Osteoblast (primary cell): ENCODE results near the gene SLC9C1. TPM values are rescaled to one million over a fixed set of nuclear protein-coding genes. Genes with fewer than 3 reads are reported as not detected.

ENCODE experiments used
- DNase-seq: peaks from one replicate; pipeline ENCODE4 v3.0.0; 2011; ENCODE audit warnings: low spot score, mixed read lengths; ENCODE audit not compliant: insufficient read length; ENCODE audit errors: missing footprints
- H2AFZ ChIP-seq: 2 replicates; pipeline ENCODE4 v1.6.0; 2011; ENCODE audit warnings: mild to moderate bottlenecking, low read length
- H3K27ac ChIP-seq: 2 replicates; pipeline ENCODE4 v1.5.1; 2011; ENCODE audit warnings: mild to moderate bottlenecking, low read depth, low read length, moderate library complexity
- H3K27me3 ChIP-seq: 2 replicates; pipeline ENCODE4 v1.6.0; 2012; ENCODE audit warnings: mild to moderate bottlenecking, control low read depth, inconsistent platforms, low read length, moderate library complexity; ENCODE audit not compliant: insufficient read depth
- H3K36me3 ChIP-seq: 2 replicates; pipeline ENCODE4 v1.5.1; 2011; ENCODE audit warnings: mild to moderate bottlenecking, low read length, control low read depth, moderate library complexity; ENCODE audit not compliant: insufficient read depth
- H3K4me1 ChIP-seq: 2 replicates; pipeline ENCODE4 v1.5.1; 2011; ENCODE audit warnings: mild to moderate bottlenecking, low read length, control low read depth, moderate library complexity; ENCODE audit not compliant: insufficient read depth
- H3K4me2 ChIP-seq: 2 replicates; pipeline ENCODE4 v1.6.0; 2011; ENCODE audit warnings: mild to moderate bottlenecking, low read length; ENCODE audit not compliant: insufficient read depth
- H3K4me3 ChIP-seq: fragments of 200-600 bp; sonication (generic); 3 replicates; pipeline ENCODE4 v1.5.1; 2012; ENCODE audit warnings: mild to moderate bottlenecking, low read length, inconsistent platforms; ENCODE audit not compliant: insufficient read depth
- H3K79me2 ChIP-seq: 2 replicates; pipeline ENCODE4 v1.6.0; 2012; ENCODE audit warnings: mild to moderate bottlenecking, low read length, control low read depth, inconsistent platforms; ENCODE audit not compliant: insufficient read depth
- H3K9me3 ChIP-seq: 2 replicates; pipeline ENCODE4 v1.5.1; 2011; ENCODE audit warnings: low read depth, low read length, control low read depth
- H4K20me1 ChIP-seq: 2 replicates; pipeline ENCODE4 v1.6.0; 2012; ENCODE audit warnings: mild to moderate bottlenecking, low read length, control low read depth; ENCODE audit not compliant: insufficient read depth
- CTCF ChIP-seq: IDR thresholded peaks from 2 replicates; pipeline ENCODE4 v1.5.1; 2011; ENCODE audit warnings: mild to moderate bottlenecking, low read depth, low read length, moderate library complexity; ENCODE audit errors: extremely low read depth
- total RNA-seq: library from RNA; depleted of rRNA; stranded (reverse); fragments of >200 nt; gene quantifications from 2 replicates; pipeline ENCODE4 v1.2.3, GENCODE V29; 2012

Gene SLC9C1
- total RNA-seq, 1 donor = not detected

GRCh38 chr3:112131111-112131510 is 162.9 kb downstream of the SLC9C1 start:
- H3K27ac ChIP-seq = no peak overlapping the region
- H3K4me3 ChIP-seq = no peak overlapping the region
- H3K27me3 ChIP-seq = no peaks in the 10 kb centered on the region
- H3K9me3 ChIP-seq = no peaks in the 10 kb centered on the region
- H3K36me3 ChIP-seq = no peaks in the 10 kb centered on the region
- TF ChIP-seq CTCF = no peak
- no peak for DNase-seq
- no peaks in the 10 kb centered on the region for H3K4me1 ChIP-seq
- H3K4me2 ChIP-seq = no peak overlapping the region
- H4K20me1 ChIP-seq = no peaks in the 10 kb centered on the region
- H3K79me2 ChIP-seq = no peaks in the 10 kb centered on the region
- no peak overlapping the region for H2AFZ ChIP-seq

- Histone ChIP-seq H3K79me2 (no peaks in the 10 kb centered on the region), H3K9me3 (no peaks in the 10 kb centered on the region), H3K36me3 (no peaks in the 10 kb centered on the region), H4K20me1 (no peaks in the 10 kb centered on the region), H3K27me3 (no peaks in the 10 kb centered on the region), H2AFZ (no peak overlapping the region), H3K4me1 (no peaks in the 10 kb centered on the region), H3K4me2 (no peak overlapping the region), H3K4me3 (no peak overlapping the region), H3K27ac (no peak overlapping the region)
- no peak for DNase-seq
- TF ChIP-seq CTCF = no peak
Observed at GRCh38 chr3:112130638-112130993, 163.4 kb downstream of the SLC9C1 start.

- H3K4me3 ChIP-seq = no peak overlapping the region
- TF ChIP-seq CTCF = no peak
- no peaks in the 10 kb centered on the region for H3K79me2 ChIP-seq
- H3K36me3 ChIP-seq = no peaks in the 10 kb centered on the region
- H3K4me1 ChIP-seq = no peaks in the 10 kb centered on the region
- no peak for DNase-seq
- H3K27ac ChIP-seq = no peak overlapping the region
- no peaks in the 10 kb centered on the region for H3K27me3 ChIP-seq
- no peaks in the 10 kb centered on the region for H4K20me1 ChIP-seq
- H2AFZ ChIP-seq = no peak overlapping the region
- no peak overlapping the region for H3K4me2 ChIP-seq
- no peaks in the 10 kb centered on the region for H3K9me3 ChIP-seq
Observed at GRCh38 chr3:112129925-112130637, 163.9 kb downstream of the SLC9C1 start.

GRCh38 chr3:112128843-112129727 is 164.9 kb downstream of the SLC9C1 start:
- H3K9me3 ChIP-seq = no peaks in the 10 kb centered on the region
- H3K4me2 ChIP-seq = no peak overlapping the region
- no peak for TF ChIP-seq CTCF
- H3K36me3 ChIP-seq = no peaks in the 10 kb centered on the region
- H3K4me1 ChIP-seq = no peaks in the 10 kb centered on the region
- no peak overlapping the region for H2AFZ ChIP-seq
- no peak overlapping the region for H3K27ac ChIP-seq
- H4K20me1 ChIP-seq = no peaks in the 10 kb centered on the region
- no peaks in the 10 kb centered on the region for H3K27me3 ChIP-seq
- DNase-seq = no peak
- no peaks in the 10 kb centered on the region for H3K79me2 ChIP-seq
- no peak overlapping the region for H3K4me3 ChIP-seq
